Testis (tissue), 3 donors: ENCODE data around the gene GNGT1. TPM values are rescaled to one million over a fixed set of nuclear protein-coding genes. Genes with fewer than 3 reads are reported as not detected.
"Not testable (repeated sequence)": the region's sequence is repeated elsewhere in the genome, so short reads cannot be mapped to it uniquely, and the experiment has no call there.

Experiments used
- DNase-seq: peaks from one replicate; pipeline ENCODE4 v3.0.0-alpha.2; 2019
- H3K27ac ChIP-seq, 2 donors: fragments of 200-600 bp; sonication (generic); one replicate each; pipeline ENCODE4 v1.5.1; 2019
- H3K27me3 ChIP-seq: fragments of 200-600 bp; sonication (generic); one replicate; pipeline ENCODE4 v1.5.1; 2019
- H3K36me3 ChIP-seq: fragments of 200-600 bp; sonication (generic); one replicate; pipeline ENCODE4 v1.5.1; 2017; ENCODE audit warnings: low read depth; ENCODE audit errors: missing control alignments
- H3K4me1 ChIP-seq: fragments of 200-600 bp; sonication (generic); one replicate; pipeline ENCODE4 v1.5.1; 2019
- H3K4me3 ChIP-seq, 2 donors: fragments of 200-600 bp; sonication (generic); one replicate each; pipeline ENCODE4 v1.5.1; 2017 to 2019
- H3K9me3 ChIP-seq: fragments of 200-600 bp; sonication (generic); one replicate; pipeline ENCODE4 v1.5.1; 2017
- POLR2A ChIP-seq: fragments of 450-650 bp; IDR thresholded peaks from one replicate; pipeline ENCODE4 v1.6.1; 2017; ENCODE audit warnings: antibody characterized with exemption, mild to moderate bottlenecking, moderate library complexity
- WGBS, 2 donors: methylation state at CpG; one replicate each; pipeline ENCODE4 v1.1.5; 2018; 5-methylcytosine and 5-hydroxymethylcytosine counted together
- intact Hi-C: fragments of 100-400 bp; cut with DNase I; formaldehyde crosslinking; loops from one replicate; pipeline ENCODE4 v1.15.1; 2023; ENCODE audit warnings: low total_unique reads
- polyA plus RNA-seq: library from polyadenylated mRNA; stranded (reverse); fragments of 350-450 nt; fragmentation: Illumina TruSeq; extraction: RNeasy Lipid Tissue Mini Kit (QIAGEN cat#74804); gene quantifications from one replicate; pipeline ENCODE4 v1.2.3, GENCODE V29; 2014; ENCODE audit warnings: low read depth, low replicate concordance; ENCODE audit not compliant: insufficient read depth
- total RNA-seq, 2 donors: library from RNA; depleted of rRNA; stranded (reverse); fragments of >200 nt; gene quantifications; one replicate each; pipeline ENCODE4 v1.2.3, GENCODE V29; 2016
- TF ChIP-seq, protein P1 (sequence below), 3 experiments: fragments of 450-650 bp in 2 of 3; fragments of 200-600 bp in 1 of 3; sonication (generic) in 1 of 3; IDR thresholded peaks; one replicate each; pipeline ENCODE4 v1.5.1; 2016 to 2019; ENCODE audit warnings: antibody characterized with exemption in 3 of 3, mild to moderate bottlenecking in 2 of 3, moderate library complexity in 1 of 3

Gene GNGT1
- total and polyA plus RNA-seq, 3 donors from 2014 or later, result not detected

DNA sequence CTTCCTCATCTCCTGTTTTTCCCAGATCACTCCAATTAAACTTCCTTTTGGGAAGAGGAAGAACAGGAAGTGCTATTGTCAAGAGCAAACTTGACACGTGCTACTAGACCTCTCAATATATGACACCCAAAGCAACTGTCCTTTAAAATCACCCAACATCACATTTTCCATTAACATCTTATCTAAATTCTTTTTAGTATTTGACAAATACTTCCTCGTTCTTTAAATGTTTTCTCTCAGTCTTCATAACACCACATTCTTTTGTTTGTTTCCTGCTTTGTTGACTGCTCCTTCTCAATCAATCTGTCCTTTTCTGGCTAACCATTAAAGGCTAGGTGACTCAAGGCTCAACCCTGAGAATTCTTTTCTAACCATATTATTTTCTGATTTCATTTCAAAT, 8.7 kb upstream of the GNGT1 start:
- intact Hi-C loops, result no loop called here
- no peak for DNase-seq

DNA sequence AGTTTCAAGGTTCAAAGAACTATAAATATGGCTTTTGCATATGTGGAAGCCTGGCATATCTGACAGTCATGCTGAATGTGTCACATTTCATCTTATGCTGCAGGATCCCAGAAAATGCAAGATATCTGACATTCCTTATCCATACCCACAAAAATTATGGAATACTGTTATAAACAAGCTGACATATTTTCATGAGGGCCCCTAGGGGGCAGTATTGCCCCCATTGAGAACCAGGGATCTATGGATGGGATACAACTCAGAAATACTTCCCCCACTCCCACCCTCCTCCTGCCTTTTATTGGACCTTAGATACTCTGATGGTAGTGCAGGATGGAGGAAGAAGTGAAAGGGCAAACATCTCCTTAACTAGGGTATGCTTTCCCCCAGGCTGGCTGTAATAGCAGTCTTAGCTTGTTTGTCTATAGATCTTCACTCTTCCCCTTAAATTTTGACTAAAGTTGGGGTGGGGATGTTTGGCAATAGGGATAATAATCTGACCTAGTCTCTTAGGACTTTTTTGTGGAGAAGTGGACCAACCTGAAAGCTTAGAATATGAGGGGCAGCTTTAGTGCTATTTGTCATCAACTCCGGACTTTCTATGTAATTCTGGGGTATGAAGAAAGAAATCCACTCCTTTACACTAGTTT, 3.5 kb upstream of the GNGT1 start:
- H3K27ac ChIP-seq, result no peak overlapping the region
- no peaks in the 10 kb centered on the region for H3K4me1 ChIP-seq
- intact Hi-C loops, result no loop called here
- no peak overlapping the region for H3K4me3 ChIP-seq
- H3K36me3 ChIP-seq, result no peaks in the 10 kb centered on the region
- no peaks in the 10 kb centered on the region for H3K27me3 ChIP-seq
- WGBS, 2 donors, result 94 to 100% methylated on average over 1 of the region's 1 CpG
- TF ChIP-seq, protein P1, sequence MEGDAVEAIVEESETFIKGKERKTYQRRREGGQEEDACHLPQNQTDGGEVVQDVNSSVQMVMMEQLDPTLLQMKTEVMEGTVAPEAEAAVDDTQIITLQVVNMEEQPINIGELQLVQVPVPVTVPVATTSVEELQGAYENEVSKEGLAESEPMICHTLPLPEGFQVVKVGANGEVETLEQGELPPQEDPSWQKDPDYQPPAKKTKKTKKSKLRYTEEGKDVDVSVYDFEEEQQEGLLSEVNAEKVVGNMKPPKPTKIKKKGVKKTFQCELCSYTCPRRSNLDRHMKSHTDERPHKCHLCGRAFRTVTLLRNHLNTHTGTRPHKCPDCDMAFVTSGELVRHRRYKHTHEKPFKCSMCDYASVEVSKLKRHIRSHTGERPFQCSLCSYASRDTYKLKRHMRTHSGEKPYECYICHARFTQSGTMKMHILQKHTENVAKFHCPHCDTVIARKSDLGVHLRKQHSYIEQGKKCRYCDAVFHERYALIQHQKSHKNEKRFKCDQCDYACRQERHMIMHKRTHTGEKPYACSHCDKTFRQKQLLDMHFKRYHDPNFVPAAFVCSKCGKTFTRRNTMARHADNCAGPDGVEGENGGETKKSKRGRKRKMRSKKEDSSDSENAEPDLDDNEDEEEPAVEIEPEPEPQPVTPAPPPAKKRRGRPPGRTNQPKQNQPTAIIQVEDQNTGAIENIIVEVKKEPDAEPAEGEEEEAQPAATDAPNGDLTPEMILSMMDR (IDR thresholded peaks at IDR 0.05), result peak in 2 of 3 experiments; percentile 53 to 82
- TF ChIP-seq POLR2A, result no peak
- peak; percentile 18 for DNase-seq
- no peaks in the 10 kb centered on the region for H3K9me3 ChIP-seq

More for the DNA sequence above, 8.7 kb upstream of the GNGT1 start:
- Histone ChIP-seq H3K27me3 (no peaks in the 10 kb centered on the region), H3K9me3 (no peaks in the 10 kb centered on the region), H3K4me3 (no peak overlapping the region), H3K27ac (no peak overlapping the region), H3K36me3 (no peaks in the 10 kb centered on the region), H3K4me1 (no peaks in the 10 kb centered on the region)
- TF ChIP-seq, protein P1 (IDR thresholded peaks at IDR 0.05), result no peak
- no peak for TF ChIP-seq POLR2A
- WGBS, 2 donors, result 74 to 77% methylated on average over 2 of the region's 2 CpGs

DNA sequence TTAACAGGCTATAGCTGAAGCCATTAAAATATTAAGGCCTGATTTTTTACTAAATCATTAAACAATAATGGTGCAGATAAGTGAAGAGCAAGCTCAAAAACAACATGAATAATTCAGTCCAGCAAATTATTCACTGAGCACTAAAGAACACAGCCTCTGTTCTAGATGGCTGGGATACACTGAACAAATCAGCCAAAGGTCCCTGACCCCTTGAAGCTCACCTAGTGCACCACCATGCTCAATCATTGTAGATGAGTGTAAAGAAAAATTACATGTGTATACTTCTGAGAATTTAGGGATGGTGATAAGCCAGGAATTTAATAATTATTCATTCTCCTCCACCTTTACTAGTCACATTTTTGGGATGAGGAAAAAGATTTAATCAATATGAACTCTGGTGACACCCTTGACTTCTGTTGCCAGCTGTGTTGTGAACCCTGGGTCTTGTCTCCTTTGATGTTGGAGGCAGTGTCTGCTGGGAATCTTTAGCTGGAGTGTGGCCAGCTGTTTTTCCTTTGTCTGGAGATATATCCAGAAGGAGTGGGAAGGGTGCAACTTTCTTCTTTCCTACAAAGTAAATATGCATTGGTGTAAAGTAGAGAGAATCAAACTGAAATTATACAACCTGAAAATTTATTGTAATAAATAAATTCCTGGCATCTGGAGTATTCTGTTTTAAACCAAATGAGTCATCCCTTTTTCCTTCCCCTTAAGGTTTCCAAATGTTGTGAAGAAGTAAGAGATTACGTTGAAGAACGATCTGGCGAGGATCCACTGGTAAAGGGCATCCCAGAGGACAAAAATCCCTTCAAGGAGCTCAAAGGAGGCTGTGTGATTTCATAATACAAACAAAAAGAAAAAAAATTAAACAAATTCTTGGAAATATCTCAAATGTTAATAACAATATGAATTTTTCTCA, 4.0 kb downstream of the GNGT1 start:
- WGBS, 2 donors, result 49 to 57% methylated on average over 3 of the region's 3 CpGs

DNA sequence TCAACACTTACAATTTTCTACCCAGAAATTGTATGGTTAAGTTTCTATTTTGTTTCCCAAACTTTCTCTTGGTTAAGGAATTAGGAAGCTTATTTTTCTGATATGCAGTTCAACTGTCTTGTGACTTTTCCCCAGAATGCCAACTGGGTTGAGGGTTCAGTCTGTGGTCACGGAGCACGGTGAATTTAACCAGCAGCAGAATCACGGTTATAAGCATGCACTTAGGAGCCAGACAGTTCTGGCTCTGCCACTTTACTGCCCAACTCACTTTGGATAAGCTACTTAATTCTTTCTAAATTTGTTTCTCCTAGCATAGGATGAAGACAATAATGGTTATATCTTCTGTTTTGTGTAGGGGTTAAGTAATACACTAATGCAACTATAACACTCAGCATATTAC, 4.9 kb downstream of the GNGT1 start:
- H3K36me3 ChIP-seq, H3K9me3 ChIP-seq, H3K4me3 ChIP-seq, intact Hi-C loops, H3K4me1 ChIP-seq, H3K27ac ChIP-seq, DNase-seq, H3K27me3 ChIP-seq: not testable (repeated sequence)
- 76 to 82% methylated on average over 3 of the region's 3 CpGs for WGBS, 2 donors

More for the DNA sequence above, 4.0 kb downstream of the GNGT1 start:
- intact Hi-C loops, result no loop called here
- TF ChIP-seq, protein P1 (IDR thresholded peaks at IDR 0.05), result no peak
- no peak for TF ChIP-seq POLR2A
- no peaks in the 10 kb centered on the region for H3K9me3 ChIP-seq
- H3K4me1 ChIP-seq, result no peaks in the 10 kb centered on the region
- H3K36me3 ChIP-seq, result no peaks in the 10 kb centered on the region
- no peak overlapping the region for H3K4me3 ChIP-seq
- no peak for DNase-seq
- no peak overlapping the region for H3K27ac ChIP-seq
- H3K27me3 ChIP-seq, result no peaks in the 10 kb centered on the region

DNA sequence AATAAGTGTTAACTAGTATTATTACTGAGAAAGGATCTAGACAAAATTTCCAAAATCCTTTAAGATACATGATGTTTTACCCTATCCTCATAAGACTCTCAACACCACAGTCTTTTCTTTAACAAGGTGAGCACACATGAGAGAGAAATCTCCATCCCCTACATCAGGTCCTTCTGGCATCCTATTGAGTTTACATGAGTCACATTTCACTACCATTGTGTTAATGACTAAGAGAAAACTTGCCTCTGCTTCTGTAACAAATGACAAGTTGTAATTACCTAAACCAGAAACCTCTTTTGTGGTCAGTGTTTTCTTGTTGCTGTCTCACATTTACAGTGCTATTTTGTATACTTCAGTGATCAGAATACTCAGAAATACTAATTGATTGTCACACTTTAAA, 5.3 kb downstream of the GNGT1 start:
- H3K9me3 ChIP-seq, H3K36me3 ChIP-seq, intact Hi-C loops, DNase-seq, H3K4me1 ChIP-seq, H3K4me3 ChIP-seq, H3K27me3 ChIP-seq, H3K27ac ChIP-seq: not testable (repeated sequence)
